Activated CD4-positive, alpha-beta T cell treated with anti-CD3 and anti-CD28 coated beads for 48 hours (primary cell): Measurements from ENCODE around the gene SORCS2.

ENCODE experiments used
- DNase-seq: peaks from one replicate; pipeline ENCODE4 v3.0.0-alpha.2; 2020

The SORCS2 gene

GRCh38 chr4:7708238-7708637, 515.9 kb downstream of the SORCS2 start:
- no peak for DNase-seq

GRCh38 chr4:7708981-7709380, 516.6 kb downstream of the SORCS2 start:
- DNase-seq = no peak

DNA sequence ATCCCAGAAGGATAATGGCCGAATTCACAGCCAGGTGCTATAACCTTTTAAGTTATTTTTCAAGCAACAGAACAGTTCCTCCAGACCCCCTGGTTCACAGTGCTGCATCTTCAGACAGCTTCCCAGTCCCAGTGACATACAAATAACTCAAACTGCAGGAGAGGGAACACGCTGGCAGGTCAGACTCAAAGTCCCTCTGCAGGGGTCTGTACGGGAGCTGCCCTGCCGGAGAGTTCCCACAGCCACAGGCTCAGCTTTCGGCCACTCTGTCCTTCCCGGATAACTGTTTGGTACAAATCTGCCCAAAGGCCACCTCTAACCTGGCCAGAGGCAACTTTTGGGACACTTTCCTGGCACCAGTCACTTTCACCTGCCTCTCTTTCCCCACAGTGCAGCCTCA, 517.1 kb downstream of the SORCS2 start:
- no peak for DNase-seq

- DNase-seq = no peak
Measured at GRCh38 chr4:7710126-7710525, 517.8 kb downstream of the SORCS2 start.

DNA sequence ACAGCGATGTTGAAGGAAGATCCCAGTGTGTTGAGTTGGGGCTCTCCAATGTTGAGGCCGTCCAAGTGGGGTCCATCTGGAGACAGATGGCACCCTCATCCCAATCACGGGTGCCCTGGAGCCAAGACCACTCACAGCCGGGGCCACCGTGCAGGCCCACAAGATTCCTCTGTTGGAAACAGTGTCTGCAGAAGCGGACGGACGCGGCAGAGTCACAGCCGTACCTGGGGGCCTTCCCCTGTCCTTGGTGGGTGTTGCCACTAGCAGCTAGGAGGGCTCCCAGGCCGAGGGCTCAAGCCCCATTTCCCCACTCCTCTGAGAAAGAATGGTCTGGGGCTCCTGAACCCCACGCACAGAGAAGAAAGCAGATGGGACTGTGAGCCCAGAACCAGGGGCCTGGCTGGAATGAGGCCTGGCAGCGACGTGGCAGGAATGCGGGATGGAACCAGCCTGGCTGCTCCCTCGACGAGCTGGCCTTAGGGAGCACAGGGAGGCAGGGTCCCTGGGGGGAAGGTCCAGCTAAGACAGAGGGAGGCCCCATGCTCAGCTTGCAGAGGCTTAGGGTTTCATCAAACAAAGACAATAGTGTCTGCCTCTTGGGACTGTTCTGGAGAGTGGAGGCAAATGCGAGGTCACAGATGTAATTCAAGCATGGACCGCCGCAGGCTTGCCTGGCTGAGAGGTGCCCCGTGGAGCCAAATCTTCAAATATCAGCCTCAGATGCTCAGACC, 518.4 kb downstream of the SORCS2 start:
- no peak for DNase-seq

- no peak for DNase-seq
Measured at GRCh38 chr4:7711307-7711963, 519.1 kb downstream of the SORCS2 start.

DNA sequence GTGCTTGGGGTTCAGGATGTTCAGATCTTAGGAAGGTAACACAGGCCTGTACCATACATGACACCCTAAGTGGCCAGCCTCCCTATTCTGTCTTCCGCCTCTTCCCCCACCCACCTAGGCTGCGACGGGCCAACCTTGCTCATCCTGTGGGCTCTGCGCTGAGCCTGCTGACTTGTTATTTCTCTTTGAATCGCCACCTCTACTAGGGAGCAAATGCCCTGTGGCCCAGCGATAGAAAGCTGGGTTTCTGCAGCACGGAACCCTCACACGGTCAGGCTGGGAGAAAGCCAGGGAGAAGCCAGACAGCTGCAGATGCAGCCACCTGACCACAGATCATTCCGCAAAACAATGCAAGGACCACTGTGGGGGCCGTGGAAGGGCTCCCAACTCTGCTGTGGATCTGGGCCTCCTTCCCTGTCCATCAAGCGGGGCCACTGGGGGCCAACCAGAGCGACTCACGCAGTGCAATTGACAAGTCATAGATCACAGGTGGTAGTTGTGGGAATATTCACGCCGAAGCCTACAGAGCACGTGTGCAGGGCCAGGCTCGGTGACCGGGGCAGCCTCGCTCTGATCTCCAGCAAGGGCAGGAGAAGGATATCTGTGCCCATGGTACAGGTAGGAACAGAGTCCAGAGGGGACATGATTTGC, 519.8 kb downstream of the SORCS2 start:
- DNase-seq = no peak

- DNase-seq = no peak
Measured at GRCh38 chr4:7713757-7714156, 521.4 kb downstream of the SORCS2 start.

DNA sequence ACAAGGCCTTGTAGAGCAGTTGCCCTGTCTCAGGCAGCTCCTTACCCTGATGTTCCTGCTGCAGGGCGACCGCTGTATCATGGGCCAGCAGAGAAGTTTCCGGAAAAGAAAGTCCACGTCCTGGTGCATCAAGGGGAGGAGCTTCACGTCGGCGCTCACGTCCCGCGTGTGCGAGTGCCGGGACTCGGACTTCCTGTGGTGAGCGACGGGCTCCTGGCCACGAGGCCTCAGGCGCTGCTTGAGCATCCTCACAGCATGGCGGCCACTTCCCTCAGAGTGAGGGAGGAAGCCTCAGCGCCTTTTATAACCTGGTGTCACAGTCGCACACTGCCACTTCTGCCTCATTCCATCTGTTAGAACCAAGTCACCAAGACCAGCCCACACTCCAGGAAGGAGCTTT, 521.8 kb downstream of the SORCS2 start:
- no peak for DNase-seq

- no peak for DNase-seq
Measured at GRCh38 chr4:7714738-7715137, 522.4 kb downstream of the SORCS2 start.

DNA sequence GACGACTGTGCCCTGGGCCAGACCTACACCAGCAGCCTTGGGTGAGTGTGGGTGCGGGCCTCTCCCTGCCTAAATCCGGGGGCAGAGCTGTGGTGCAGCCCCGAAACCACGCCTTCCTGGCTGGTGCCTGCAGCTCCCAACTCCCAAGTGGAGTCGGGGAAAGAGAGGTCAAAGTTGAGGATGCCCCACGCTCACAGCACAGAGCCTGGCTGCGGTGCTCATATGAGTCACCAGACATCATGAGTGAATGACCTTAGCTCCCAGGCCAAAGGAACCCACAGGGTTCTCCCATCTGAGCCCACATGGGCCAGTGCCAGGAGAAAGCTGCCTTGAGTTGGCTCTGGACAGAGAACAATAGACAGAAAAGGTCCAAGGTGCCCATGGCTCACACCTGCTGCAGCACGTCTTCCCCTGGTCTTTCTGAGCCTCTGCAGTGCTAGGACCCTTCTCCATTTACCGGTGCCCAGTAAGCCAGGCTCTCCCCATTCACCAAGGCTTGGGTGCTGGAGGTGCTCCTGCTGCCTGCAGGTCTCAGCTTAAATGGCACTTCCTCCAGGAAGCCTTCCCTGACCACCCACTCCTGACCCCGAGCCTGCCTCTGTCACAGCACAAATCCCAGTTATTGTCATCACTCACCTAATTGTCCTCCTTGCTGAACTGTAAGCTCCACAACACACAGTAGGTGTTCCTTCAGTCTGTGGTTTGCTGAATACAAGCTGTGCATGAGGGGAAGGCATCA, 523.1 kb downstream of the SORCS2 start:
- DNase-seq = no peak

DNA sequence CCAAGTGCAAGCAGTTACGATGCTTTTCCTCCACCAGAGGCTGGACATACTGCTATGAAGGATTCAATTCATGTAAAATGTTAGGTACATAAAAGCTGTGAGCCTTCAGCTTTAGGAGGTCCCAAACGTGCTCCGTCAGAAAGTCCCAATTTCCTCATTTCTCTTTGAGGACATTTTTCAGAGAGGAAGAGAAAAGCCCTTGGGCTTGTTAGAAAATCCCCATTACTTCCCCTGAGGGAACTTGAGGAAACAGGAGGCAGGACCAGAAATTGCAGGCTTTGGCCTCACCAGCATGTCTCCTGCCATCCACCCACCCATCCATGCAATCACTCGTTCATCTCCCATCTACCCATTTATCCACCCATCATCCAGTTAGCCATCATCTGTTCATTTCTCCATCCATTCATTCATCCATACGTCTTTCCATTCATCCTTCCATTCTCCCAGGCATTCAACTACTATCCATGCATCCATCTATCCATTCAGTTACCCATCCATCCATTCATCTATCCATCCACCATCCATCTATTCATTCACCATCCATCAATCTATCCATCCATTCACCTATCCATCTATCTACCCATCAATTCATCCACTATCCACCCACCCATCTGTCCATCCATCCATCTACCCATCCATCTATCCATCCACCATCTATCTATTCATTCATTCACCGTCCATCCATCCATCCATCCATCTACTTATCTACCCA, 523.8 kb downstream of the SORCS2 start:
- DNase-seq = no peak

DNA sequence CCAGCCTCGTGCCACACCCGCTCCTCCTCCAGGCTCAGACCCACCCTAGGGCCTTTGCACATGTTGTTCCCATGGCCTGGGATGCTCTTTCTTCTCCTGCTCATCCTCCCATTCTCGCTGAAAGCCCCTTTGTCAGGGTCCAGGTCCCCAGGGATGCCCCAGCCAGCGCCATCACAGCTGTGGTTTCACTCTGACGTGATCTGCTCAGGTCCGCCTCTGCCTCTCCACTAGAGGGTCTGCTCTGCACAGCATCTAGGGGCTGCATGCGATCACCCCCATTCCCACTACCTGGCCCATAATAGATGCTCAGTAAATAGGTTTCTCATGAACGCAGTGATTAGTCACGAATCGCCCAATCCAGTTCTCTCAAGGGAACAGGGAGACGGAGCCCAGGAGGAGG, 524.8 kb downstream of the SORCS2 start:
- DNase-seq = no peak

GRCh38 chr4:7717946-7718490, 525.7 kb downstream of the SORCS2 start:
- DNase-seq = no peak

- peak; percentile 78 for DNase-seq
Measured at GRCh38 chr4:7719354-7720174, 527.2 kb downstream of the SORCS2 start.

- peak; percentile 29 for DNase-seq
Measured at GRCh38 chr4:7721984-7722551, 529.7 kb downstream of the SORCS2 start.

- no peak for DNase-seq
Measured at GRCh38 chr4:7722766-7723387, 530.5 kb downstream of the SORCS2 start.

GRCh38 chr4:7723625-7724024, 531.3 kb downstream of the SORCS2 start:
- DNase-seq = no peak

DNA sequence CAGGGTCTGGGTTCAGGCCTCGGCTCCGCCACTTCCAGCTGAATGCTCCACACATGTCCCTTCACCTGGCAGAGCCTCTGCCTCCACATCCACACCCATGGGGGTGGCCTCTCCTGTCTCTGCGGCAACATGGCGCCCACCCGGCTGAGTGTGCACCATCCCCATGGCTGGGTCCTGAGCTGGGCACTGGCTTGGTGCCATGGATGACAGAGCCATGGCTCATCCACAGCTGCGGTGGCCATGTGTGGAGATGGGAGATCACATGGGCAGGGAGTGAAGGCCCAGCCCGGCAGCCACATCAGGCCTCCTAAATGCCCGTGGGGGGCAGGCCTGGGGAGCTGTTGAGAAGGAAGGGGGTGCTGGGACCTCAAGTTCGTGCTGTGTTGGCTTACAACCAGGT, 533.6 kb downstream of the SORCS2 start:
- no peak for DNase-seq

DNA sequence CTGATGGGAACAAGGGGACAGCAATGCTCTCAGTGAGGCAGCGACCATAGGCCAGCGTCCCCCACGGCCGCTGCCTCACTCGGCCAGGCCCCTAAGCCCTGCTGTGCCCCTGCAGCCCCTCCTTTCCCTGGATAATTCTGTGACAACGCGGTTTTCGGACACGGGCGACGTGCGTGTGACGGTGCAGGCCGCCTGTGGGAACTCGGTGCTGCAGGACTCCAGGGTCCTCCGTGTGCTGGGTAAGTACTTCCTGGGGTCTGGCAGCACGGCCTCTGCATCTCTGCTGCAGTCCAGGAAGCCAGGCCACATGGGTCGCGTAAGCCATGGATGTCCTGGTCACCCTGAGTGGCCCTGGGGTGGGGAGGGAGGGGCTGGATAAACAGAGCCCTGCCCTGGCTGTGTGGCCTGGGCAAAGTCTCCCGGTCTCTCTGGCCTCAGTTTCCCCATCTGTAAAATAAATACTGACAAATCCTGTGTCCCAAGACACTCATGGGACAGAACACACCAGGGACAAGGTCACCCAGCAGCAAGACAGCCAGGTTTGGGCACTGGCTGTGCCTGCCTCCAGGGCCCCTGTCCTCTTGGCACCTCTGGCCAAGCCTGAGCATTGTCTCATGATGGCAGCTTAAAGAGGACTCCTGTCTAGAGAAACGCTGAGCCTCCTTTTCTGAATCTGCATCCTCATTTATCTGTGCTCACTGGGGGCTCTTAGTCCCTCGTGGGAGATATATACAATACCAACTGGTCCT, 534.5 kb downstream of the SORCS2 start:
- no peak for DNase-seq
